ENCODE measurements around the gene SRGAP3.

Gene SRGAP3

GRCh38 chr3:9151240-9151639 lies 98.2 kb downstream of the SRGAP3 start:
- in situ Hi-C loops (cut with MboI; ENCODE audit: low sequenced_read_pairs), result no loop called here

- in situ Hi-C loops (cut with MboI; ENCODE audit: low sequenced_read_pairs), result no loop called here
Observed at GRCh38 chr3:9149566-9149965, 99.9 kb downstream of the SRGAP3 start.

GRCh38 chr3:9147896-9148266 lies 101.6 kb downstream of the SRGAP3 start:
- in situ Hi-C loops (cut with MboI; ENCODE audit: low sequenced_read_pairs), result no loop called here

GRCh38 chr3:9147215-9147895 lies 102.1 kb downstream of the SRGAP3 start:
- in situ Hi-C loops (cut with MboI; ENCODE audit: low sequenced_read_pairs), result no loop called here

GRCh38 chr3:9146367-9147071 lies 102.9 kb downstream of the SRGAP3 start:
- in situ Hi-C loops (cut with MboI; ENCODE audit: low sequenced_read_pairs), result no loop called here

GRCh38 chr3:9143184-9143583 lies 106.3 kb downstream of the SRGAP3 start:
- in situ Hi-C loops (cut with MboI; ENCODE audit: low sequenced_read_pairs), result no loop called here

- in situ Hi-C loops (cut with MboI; ENCODE audit: low sequenced_read_pairs), result no loop called here
Observed at GRCh38 chr3:9142362-9142761, 107.1 kb downstream of the SRGAP3 start.

- in situ Hi-C loops (cut with MboI; ENCODE audit: low sequenced_read_pairs), result no loop called here
Observed at GRCh38 chr3:9141928-9142289, 107.5 kb downstream of the SRGAP3 start.

- in situ Hi-C loops (cut with MboI; ENCODE audit: low sequenced_read_pairs), result no loop called here
Observed at GRCh38 chr3:9139366-9139765, 110.1 kb downstream of the SRGAP3 start.

- in situ Hi-C loops (cut with MboI; ENCODE audit: low sequenced_read_pairs), result no loop called here
Observed at GRCh38 chr3:9137676-9138075, 111.8 kb downstream of the SRGAP3 start.

GRCh38 chr3:9136746-9137465 lies 112.5 kb downstream of the SRGAP3 start:
- in situ Hi-C loops (cut with MboI; ENCODE audit: low sequenced_read_pairs), result no loop called here

- in situ Hi-C loops (cut with MboI; ENCODE audit: low sequenced_read_pairs), result no loop called here
Observed at GRCh38 chr3:9135930-9136525, 113.4 kb downstream of the SRGAP3 start.

- in situ Hi-C loops (cut with MboI; ENCODE audit: low sequenced_read_pairs), result no loop called here
Observed at GRCh38 chr3:9135526-9135925, 113.9 kb downstream of the SRGAP3 start.

- in situ Hi-C loops (cut with MboI; ENCODE audit: low sequenced_read_pairs), result no loop called here
Observed at GRCh38 chr3:9133656-9134055, 115.8 kb downstream of the SRGAP3 start.

GRCh38 chr3:9130345-9131305 lies 118.8 kb downstream of the SRGAP3 start:
- in situ Hi-C loops (cut with MboI; ENCODE audit: low sequenced_read_pairs), result no loop called here

GRCh38 chr3:9129365-9129764 lies 120.1 kb downstream of the SRGAP3 start:
- in situ Hi-C loops (cut with MboI; ENCODE audit: low sequenced_read_pairs), result no loop called here

- in situ Hi-C loops (cut with MboI; ENCODE audit: low sequenced_read_pairs), result no loop called here
Observed at GRCh38 chr3:9125278-9125951, 124.0 kb downstream of the SRGAP3 start.

- in situ Hi-C loops (cut with MboI; ENCODE audit: low sequenced_read_pairs), result no loop called here
Observed at GRCh38 chr3:9124730-9125129, 124.7 kb downstream of the SRGAP3 start.

GRCh38 chr3:9123840-9124239 lies 125.6 kb downstream of the SRGAP3 start:
- in situ Hi-C loops (cut with MboI; ENCODE audit: low sequenced_read_pairs), result no loop called here
